Astrocyte of the cerebellum (primary cell): ENCODE measurements around the gene XKR7.

Experiments used
- DNase-seq: peaks from one replicate; pipeline ENCODE4 v3.0.0-alpha.2; 2011; ENCODE audit warnings: low read depth
- H3K4me3 ChIP-seq: 2 replicates; pipeline ENCODE4 v1.5.1; 2011; ENCODE audit warnings: mild to moderate bottlenecking, low read depth, low read length, moderate library complexity
- in situ Hi-C: cut with HindIII; loops from 2 replicates; pipeline ENCODE4 v1.10.0; 2017; ENCODE audit warnings: low sequenced_read_pairs
- TF ChIP-seq, protein P1 (sequence below): IDR thresholded peaks from 2 replicates; pipeline ENCODE4 v1.5.1; 2012; ENCODE audit warnings: low read length, low read depth, moderate library complexity, mild to moderate bottlenecking; ENCODE audit errors: missing control alignments

XKR7 gene

GRCh38 chr20:31943052-31943471 is 24.9 kb upstream of the XKR7 start:
- no peak overlapping the region for H3K4me3 ChIP-seq
- DNase-seq: no peak
- TF ChIP-seq, protein P1, sequence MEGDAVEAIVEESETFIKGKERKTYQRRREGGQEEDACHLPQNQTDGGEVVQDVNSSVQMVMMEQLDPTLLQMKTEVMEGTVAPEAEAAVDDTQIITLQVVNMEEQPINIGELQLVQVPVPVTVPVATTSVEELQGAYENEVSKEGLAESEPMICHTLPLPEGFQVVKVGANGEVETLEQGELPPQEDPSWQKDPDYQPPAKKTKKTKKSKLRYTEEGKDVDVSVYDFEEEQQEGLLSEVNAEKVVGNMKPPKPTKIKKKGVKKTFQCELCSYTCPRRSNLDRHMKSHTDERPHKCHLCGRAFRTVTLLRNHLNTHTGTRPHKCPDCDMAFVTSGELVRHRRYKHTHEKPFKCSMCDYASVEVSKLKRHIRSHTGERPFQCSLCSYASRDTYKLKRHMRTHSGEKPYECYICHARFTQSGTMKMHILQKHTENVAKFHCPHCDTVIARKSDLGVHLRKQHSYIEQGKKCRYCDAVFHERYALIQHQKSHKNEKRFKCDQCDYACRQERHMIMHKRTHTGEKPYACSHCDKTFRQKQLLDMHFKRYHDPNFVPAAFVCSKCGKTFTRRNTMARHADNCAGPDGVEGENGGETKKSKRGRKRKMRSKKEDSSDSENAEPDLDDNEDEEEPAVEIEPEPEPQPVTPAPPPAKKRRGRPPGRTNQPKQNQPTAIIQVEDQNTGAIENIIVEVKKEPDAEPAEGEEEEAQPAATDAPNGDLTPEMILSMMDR: no peak
- in situ Hi-C loops: loop anchor here (5.0 to 10.0 kb wide), 2 partner anchors 61 to 88 kb away; no protein-coding TSS in a partner anchor

- in situ Hi-C loops: loop anchor here (10.0 kb wide), 1 partner anchor 91 kb away; no protein-coding TSS in a partner anchor
Measured at GRCh38 chr20:31945319-31945718, 22.6 kb upstream of the XKR7 start.

DNA sequence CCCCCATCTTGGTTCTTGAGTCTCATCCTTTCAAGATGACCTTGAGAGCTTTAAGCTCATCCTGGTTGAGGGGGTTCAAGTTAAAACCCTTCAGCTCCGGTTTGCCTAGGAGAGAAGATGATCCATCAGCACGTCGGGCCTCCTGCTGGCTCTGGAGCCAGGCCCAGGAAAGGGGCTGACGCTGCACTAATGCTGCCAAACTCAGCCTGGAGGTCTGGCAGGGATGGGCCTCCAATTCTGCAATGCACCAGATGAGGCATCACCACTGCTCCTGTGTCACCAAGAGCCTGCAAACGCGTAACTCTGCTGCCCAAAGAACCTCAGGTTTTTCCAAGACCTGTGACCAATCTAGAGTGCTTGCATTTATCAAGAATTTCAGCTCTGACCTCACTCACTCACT is 22.2 kb upstream of the XKR7 start:
- no peak overlapping the region for H3K4me3 ChIP-seq
- in situ Hi-C loops: loop anchor here (10.0 kb wide), 1 partner anchor 91 kb away; no protein-coding TSS in a partner anchor
- peak; percentile 72 for DNase-seq
- TF ChIP-seq, protein P1: peak; percentile 14

More at GRCh38 chr20:31945319-31945718, 22.6 kb upstream of the XKR7 start:
- no peak overlapping the region for H3K4me3 ChIP-seq
- no peak for DNase-seq
- TF ChIP-seq, protein P1: no peak

GRCh38 chr20:31948008-31948407 is 19.9 kb upstream of the XKR7 start:
- no peak overlapping the region for H3K4me3 ChIP-seq
- TF ChIP-seq, protein P1: no peak
- in situ Hi-C loops: loop anchor here (10.0 kb wide), 1 partner anchor 93 kb away; no protein-coding TSS in a partner anchor
- no peak for DNase-seq

- TF ChIP-seq, protein P1: no peak
- H3K4me3 ChIP-seq: no peak overlapping the region
- in situ Hi-C loops: loop anchor here (10.0 kb wide), 1 partner anchor 95 kb away; no protein-coding TSS in a partner anchor
- DNase-seq: no peak
Measured at GRCh38 chr20:31949877-31950646, 17.9 kb upstream of the XKR7 start.

GRCh38 chr20:31951203-31951529 is 16.8 kb upstream of the XKR7 start:
- TF ChIP-seq, protein P1: no peak

More at GRCh38 chr20:31951203-31951529, 16.8 kb upstream of the XKR7 start:
- in situ Hi-C loops: no loop called here
- no peak for DNase-seq
- peak overlapping the region; percentile 76 for H3K4me3 ChIP-seq
